SW480 (cell line): ENCODE measurements around the gene OXSR1.
"Not testable (repeated sequence)": the region's sequence is repeated elsewhere in the genome, so short reads cannot be mapped to it uniquely, and the experiment has no call there.

Source experiments
- DNase-seq: peaks from one replicate; pipeline ENCODE4 v3.0.0-alpha.2; 2016; ENCODE audit warnings: low spot score

Gene OXSR1

DNA sequence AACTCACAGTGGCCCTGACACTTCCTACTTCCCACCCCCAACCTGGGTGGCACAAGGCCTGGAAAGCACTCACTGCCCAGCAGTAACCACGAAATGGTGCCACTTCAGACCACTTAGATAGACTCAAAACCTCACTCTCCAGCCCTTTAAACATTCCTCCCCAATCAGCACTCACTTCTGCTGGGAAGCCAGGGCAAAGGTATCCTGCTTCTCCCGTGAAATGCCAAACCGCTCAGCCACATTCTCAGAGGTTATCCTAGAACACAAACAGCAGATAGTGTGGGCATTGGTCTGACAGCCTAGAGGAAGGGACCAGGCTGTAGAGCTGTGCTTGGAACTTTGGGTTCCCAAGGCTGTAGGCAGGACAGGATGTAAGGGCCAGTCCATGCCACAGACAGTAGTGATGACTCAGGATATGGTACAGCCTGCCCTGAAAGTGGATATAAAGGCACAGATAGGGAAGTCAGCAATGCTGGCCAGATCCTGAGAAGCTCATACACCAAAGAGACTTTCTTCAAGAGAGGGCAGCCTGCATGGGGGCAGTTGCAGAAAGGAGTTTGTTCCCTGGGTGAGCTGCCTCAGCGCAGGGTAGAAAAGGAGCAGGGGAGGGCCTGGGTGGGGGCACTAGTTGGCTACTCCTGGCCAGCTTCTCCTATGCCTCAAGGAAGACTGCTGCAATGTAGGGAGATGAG is 37.6 kb upstream of the OXSR1 start:
- DNase-seq: no peak

DNA sequence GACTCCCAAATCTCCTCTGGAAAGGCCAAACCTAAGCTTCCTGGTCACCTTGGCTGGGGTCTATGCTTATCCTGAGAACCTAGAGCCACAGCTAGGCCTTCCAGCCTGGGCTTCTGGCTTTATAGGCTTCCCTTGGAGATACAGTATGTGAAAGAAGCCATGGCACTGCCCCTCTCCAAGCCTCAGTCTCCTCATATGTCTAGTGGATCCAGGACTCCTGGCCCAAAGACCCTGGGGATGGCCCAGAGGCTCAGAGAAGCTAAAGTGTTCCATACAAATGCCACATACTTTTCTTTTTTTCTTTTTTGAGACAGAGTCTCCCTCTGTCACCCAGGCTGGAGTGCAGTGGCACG is 37.1 kb upstream of the OXSR1 start:
- no peak for DNase-seq

DNA sequence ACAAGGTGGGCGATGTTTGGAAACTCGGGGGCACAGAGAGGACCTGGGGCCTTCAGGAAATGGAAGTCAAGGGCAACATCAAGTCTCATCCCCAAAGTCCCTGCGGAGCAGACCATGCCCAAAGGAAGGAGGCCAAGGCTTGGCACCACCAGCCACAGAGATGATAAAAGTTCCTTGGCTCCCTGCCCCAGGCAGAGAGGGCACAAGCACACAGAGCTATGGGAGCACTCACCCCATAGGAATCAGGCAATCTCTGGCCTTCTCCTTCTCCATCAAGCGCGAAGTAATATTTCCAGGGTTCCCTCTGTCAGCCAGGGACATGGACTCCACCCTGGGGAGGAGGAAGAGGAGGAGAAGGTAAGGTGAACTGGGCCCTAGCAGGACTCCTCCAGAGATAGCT is 36.3 kb upstream of the OXSR1 start:
- DNase-seq: no peak

DNA sequence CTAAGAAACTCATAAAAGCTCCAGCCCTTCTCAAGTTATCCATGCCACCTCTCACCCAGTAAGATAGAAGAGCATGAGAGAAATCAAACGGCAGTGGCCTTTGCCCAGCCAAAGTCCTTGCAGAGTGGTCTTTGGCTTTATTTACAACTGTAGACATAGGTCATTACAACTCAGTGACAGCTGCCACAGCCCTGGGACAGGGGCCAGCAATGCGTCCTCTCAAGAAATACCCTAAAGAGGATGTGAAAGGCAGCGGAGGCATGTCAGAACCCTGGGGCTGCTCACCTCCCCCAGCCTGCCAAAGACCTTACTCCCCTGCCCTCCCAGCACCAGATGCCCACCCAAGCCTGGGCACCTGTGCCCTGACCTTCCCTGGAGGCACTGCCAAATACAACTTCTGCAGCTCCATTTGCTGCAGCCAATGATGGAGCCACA is 34.7 kb upstream of the OXSR1 start:
- no peak for DNase-seq

DNA sequence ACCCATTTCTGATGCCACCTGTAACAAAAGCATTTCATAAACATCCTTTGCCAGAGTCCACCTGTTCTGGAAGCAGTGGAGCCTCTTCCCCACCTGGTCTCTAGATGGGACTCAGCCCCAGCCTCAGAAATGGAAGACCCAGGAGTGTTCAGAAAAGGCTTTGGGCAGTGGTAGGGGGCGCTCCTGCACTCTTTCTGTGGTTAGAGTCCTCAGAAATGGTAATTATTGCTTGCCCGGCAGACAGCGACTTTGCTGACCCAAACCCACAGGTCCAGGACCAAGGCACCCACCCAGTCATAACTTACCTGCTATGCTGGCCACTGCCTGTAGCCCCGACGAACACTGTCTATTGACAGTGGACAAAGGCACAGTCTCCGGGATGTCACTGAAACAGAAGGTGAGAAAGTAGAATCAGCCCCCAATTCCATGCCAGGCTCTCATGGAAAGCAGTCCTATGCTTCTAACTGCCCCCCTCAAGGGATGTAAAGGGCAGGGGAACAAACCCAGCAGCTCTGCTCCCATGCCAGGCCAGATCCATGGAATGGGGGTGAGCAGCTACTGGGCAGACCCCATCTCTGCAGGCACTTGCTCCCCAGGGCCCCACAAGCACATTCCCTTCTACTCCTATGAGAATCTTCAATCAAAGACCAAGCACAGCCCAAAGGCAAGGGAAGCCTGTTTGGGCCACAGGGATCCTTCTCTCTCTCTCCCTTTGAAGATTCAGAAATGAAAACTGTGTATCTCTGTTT is 33.5 kb upstream of the OXSR1 start:
- DNase-seq: no peak

DNA sequence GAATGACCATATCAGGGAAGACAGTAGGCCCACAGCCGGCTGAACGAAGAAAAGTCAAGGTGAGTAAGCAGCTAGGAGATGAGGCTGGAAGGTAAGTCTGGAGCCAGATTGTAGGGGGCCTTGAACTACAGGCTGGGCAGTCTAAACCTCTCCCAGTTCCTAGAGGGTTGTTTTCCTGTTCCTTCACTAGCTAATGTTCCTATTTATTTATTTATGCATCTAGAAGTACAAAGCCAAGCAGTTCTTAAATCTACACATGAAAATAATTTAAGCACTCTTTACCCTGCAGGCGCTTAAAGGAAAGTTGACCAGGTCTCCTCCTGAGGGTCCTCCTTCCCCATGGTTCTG is 32.2 kb upstream of the OXSR1 start:
- no peak for DNase-seq

DNA sequence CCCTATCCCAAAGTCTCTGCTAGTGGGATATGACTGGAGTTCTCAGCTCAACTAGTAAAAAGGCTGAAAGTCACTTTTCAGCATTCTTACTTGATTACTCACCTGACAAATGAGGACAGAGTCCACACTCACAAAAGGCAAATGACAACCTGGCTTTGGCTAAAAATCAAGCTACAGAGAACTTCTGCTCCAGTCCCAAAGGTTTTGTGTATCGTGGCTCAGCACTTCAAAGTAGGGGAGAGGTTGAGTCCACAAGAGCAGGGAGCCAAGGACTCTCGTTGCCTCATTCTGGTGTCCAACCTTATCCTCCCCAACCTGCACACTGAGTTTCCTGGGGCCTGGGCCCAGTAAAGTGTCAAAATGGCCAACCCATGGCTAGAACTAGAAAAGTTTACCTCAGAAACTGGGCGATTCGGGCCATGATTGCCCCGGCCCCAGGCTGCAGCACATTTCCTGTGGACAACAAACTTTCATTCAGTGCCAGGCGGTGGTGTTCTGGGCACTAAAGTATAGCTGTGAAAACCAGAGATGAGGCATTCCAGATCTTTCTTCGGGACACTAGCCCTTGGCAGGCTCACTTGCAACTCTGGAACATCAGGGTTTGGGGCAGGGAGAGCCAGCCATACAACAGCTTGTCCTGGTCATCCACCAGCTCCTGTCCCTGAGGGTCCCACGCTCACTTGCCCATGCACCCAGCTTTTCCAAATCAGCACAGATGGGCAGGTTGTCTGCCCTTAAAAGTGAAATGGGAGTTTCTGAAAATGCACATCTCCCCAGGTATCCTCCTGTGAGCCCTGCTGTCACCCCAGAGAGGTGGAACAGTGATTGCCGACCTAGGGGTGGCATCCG is 31.6 kb upstream of the OXSR1 start:
- DNase-seq: peak; percentile 46

DNA sequence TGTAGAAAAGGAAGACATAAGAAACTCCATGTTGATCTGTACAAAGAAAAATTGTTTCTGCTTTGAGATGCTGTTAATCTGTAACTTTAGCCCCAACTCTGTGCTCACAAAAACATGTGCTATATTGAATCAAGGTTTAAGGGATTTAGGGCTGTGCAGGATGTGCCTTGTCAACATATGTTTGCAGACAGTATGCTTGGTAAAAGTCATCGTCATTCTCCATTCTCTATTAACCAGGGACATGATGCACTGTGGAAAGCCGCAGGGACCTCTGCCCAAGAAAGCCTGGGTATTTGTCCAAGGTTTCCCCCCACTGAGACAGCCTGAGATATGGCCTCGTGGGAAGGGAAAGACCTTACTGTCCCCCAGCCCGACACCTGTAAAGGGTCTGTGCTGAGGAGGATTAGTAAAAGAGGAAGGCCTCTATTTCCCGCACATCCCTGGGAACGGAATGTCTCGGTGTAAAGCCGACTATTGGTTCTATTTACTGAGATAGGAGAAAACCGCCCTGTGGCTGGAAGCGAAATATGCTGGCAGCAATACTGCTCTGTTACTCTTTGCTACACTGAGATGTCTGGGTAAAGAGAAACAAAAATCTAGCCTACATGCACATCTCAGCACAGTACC is 30.7 kb upstream of the OXSR1 start:
- not testable (repeated sequence) for DNase-seq

DNA sequence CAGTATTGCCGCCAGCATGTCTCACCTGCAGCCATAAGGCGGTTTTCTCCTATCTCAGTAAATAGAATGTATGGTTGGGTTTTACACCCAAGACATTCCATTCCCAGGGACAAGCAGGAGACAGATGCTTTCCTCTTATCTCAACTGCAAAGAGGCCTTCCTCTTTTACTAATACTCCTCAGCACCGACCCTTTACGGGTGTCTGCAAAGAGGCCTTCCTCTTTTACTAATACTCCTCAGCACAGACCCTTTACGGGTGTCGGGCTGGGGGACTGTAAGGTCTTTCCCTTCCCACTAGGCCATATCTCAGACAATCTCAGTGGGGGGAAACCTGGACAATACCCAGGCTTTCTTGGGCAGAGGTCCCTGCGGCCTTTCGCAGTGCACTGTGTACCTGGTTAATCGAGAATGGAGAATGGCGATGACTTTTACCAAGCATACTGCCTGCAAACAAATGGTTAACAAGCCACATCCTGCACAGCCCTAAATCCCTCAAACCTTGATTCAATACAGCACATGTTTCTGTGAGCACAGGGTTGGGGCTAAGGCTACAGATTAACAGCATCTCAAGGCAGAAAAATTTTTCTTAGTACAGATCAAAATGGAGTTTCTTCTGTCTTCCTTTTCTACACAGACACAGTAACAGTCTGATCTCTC is 29.6 kb upstream of the OXSR1 start:
- not testable (repeated sequence) for DNase-seq

DNA sequence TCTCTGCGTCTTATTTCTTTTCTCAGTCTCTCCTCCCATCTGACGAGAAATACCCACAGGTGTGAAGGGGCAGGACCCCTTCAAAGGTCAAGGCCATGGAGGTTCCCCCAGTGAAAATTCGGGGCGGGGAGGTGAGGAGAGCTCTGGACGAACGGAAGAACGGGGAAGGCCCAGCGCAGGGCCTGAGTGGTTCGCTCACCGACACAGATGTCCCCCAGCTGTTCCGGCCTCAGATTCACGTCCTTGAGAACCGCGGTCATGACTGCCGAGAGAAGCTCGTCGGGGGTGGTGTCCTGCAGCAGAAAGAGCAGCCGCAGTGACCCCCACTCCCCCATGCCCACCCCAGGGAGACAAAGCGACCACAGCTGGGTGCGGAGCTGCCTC is 29.0 kb upstream of the OXSR1 start:
- peak; percentile 45 for DNase-seq

DNA sequence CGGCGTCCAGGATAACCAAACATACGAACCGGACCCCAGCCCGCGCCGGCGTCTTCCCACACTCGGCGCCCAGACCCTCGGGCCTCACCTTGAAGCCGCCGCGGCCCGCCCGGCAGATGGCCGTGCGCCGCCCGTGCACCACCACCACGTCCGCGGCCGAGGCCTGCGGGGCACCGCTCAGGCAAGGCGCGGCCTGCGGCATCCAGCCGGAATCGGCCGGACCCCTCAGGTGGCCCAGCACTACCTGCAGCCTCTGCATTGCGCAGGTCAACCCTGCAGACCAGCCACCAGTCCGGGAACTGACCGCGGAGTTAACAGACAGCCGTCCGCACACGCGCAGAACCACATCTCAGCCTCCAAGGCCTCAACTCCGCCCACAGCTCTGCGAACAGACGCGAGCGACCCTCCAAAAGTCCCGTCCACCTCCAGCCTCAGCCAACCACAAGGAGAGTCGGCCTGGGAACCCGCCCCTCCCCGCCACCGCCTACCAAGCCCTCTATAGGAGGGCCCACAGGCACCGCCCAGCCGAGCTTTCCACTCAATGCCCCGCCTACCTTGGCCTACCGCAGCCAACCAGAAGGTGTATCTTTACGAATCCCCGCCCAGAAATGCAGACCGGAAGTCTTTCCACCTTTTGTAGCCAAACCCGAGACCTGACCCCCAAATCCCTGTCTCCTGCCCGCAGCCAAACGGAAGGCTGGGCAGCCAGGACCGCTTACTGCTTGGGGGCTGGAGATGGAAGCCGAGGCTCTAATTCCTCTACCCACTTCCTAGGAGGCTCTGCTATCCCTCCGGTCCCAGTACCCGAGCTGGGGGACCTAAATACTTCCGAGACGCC is 28.3 kb upstream of the OXSR1 start, which contains the start of gene ACAA1:
TSS of gene ACAA1 (minus strand) at position 351 of the 838 bp plus-strand sequence. CDS start at position 259, 92 bp downstream.
- DNase-seq: peak; percentile 98

DNA sequence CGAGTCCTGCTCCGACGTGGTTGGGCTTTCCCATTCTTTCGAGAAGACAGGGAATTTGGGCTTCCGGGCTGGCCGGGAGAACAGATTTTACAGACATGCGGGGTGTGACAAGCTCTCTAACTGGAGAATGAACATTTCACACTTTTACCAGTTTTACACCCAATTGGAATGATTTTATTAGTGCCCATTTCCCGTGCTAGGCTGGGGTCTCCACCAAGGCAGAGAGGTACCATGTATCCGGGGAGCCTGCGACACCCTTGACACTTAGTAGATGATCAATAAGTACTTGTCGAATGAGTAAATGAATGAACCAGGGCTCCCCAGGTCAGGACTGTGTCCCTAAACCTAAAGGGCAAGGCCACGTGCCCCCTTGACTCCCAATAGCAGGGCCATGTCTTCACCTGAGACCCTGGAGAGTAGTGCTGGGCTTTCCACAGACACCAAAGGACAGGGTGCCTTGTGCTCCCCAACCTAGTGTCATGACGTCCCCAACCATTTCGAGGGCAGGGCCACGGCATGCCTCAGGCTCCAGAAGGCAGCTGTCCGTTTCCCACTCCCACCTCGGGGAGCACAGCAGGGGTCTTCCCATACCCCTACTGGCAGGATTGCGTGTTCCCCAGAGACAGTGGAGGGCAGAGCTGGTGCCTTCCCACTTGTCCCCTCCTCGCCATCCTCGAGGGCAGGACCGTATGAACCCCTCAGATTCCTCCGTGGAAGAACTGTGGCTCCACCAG is 27.6 kb upstream of the OXSR1 start:
- no peak for DNase-seq

DNA sequence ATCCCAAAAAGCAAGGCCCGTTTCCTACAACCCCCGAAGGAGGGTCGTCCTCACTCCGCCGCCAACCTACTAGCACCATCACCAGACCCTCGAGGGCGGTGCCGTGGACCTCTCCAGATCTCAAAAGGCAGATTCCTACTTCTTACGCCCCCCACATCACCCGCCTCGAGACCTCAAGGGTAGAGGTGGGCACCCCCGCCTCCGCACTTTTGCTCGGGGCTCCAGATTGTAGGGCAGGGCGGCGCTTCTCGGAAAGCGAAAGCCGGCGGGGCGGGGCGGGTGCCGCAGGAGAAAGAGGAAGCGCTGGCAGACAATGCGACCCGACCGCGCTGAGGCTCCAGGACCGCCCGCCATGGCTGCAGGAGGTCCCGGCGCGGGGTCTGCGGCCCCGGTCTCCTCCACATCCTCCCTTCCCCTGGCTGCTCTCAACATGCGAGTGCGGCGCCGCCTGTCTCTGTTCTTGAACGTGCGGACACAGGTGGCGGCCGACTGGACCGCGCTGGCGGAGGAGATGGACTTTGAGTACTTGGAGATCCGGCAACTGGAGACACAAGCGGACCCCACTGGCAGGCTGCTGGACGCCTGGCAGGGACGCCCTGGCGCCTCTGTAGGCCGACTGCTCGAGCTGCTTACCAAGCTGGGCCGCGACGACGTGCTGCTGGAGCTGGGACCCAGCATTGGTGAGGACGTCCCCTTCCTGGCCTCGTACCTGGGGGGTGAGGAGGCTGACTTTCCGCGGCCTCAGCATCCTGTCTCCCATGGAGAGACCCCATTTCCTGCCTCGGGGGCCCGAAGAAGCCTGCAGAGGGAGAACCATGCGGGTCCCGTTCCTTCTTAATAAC is 26.8 kb upstream of the OXSR1 start, which contains the start of gene MYD88:
TSS of gene MYD88 (plus strand) at position 313 of the 842 bp plus-strand sequence. CDS start at position 353, 40 bp downstream.
- DNase-seq: peak; percentile 64

DNA sequence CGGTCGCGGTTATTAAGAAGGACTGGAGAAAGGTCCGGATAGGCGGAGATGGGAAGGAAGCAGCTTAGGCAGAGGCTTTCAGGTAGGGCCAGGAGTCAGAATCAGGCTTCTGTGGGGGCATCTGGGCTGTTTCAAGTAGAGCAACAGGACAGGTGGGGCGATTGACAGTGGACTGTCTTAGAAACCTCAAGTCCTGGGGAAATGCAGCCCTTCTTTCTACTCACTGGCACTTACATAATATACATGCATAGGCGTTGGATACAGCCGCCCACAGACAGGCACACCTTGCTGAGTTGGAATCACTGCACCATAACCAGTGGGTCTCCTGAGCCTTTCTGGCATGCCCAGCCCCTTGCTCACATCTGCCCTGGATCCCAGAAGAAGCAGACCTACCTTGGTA is 26.1 kb upstream of the OXSR1 start:
- DNase-seq: no peak

DNA sequence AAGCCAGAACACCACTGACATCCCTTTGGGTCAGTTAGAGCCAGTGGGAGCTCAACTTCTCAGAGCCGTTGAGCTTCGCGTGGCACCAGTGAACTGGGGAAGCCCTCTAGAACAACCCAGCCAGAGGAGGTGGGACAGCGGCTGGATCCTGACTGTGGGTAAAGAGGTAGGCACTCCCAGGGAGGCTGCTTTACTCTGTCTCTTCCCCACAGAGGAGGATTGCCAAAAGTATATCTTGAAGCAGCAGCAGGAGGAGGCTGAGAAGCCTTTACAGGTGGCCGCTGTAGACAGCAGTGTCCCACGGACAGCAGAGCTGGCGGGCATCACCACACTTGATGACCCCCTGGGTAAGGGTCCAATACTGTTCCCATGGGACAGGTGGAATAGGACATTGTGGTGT is 25.7 kb upstream of the OXSR1 start:
- DNase-seq: no peak

DNA sequence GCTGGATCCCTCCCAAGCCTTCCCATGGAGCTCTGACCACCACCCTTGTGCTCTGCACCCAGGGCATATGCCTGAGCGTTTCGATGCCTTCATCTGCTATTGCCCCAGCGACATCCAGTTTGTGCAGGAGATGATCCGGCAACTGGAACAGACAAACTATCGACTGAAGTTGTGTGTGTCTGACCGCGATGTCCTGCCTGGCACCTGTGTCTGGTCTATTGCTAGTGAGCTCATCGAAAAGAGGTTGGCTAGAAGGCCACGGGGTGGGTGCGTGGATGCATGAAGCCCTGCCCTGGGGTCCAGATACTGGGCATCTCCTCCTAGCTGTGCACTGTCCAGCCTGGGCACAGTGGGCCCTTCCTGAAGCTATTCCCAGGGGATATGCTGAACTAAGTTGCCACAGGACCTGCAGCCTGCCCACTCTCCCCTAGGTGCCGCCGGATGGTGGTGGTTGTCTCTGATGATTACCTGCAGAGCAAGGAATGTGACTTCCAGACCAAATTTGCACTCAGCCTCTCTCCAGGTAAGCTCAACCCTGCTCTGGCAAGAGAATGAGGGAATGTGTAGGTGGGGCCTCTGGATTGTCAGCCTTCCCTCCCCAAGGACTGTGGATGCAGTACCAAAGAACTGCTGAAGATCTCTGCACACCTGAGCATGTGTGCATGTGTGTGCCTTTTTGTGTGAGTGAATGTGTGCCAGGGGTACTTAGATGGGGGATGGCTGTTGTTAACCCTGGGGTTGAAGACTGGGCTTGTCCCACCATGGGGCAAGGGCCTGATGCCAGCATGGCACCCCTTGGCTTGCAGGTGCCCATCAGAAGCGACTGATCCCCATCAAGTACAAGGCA is 24.8 kb upstream of the OXSR1 start:
- no peak for DNase-seq

DNA sequence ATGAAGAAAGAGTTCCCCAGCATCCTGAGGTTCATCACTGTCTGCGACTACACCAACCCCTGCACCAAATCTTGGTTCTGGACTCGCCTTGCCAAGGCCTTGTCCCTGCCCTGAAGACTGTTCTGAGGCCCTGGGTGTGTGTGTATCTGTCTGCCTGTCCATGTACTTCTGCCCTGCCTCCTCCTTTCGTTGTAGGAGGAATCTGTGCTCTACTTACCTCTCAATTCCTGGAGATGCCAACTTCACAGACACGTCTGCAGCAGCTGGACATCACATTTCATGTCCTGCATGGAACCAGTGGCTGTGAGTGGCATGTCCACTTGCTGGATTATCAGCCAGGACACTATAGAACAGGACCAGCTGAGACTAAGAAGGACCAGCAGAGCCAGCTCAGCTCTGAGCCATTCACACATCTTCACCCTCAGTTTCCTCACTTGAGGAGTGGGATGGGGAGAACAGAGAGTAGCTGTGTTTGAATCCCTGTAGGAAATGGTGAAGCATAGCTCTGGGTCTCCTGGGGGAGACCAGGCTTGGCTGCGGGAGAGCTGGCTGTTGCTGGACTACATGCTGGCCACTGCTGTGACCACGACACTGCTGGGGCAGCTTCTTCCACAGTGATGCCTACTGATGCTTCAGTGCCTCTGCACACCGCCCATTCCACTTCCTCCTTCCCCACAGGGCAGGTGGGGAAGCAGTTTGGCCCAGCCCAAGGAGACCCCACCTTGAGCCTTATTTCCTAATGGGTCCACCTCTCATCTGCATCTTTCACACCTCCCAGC is 24.0 kb upstream of the OXSR1 start:
- DNase-seq: no peak

DNA sequence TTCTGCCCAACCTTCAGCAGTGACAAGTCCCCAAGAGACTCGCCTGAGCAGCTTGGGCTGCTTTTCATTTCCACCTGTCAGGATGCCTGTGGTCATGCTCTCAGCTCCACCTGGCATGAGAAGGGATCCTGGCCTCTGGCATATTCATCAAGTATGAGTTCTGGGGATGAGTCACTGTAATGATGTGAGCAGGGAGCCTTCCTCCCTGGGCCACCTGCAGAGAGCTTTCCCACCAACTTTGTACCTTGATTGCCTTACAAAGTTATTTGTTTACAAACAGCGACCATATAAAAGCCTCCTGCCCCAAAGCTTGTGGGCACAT is 23.4 kb upstream of the OXSR1 start:
- peak; percentile 94 for DNase-seq
